MM.1S (cell line): ENCODE data around the gene ITGA8.

ENCODE experiments used
- DNase-seq: peaks from one replicate; pipeline ENCODE4 v3.0.0-alpha.2; 2015
- H2AFZ ChIP-seq: fragments of 300-600 bp; sonication (generic); 2 replicates; pipeline ENCODE4 v1.6.0; 2016; ENCODE audit warnings: antibody characterized with exemption, low read length
- H3F3A ChIP-seq: fragments of 300-600 bp; sonication (generic); 2 replicates; pipeline ENCODE4 v1.6.1; 2016; ENCODE audit warnings: mild to moderate bottlenecking, antibody characterized with exemption, low read length, moderate library complexity, mixed read lengths; ENCODE audit not compliant: insufficient read depth
- H3K27ac ChIP-seq: fragments of 300-600 bp; sonication (generic); 2 replicates; pipeline ENCODE4 v1.5.1; 2016; ENCODE audit warnings: mild to moderate bottlenecking, low read length
- H3K27me3 ChIP-seq: fragments of 300-600 bp; sonication (generic); replicated peaks from 2 replicates; pipeline ENCODE4 v1.6.0; 2016; ENCODE audit warnings: low read length; ENCODE audit not compliant: insufficient read depth
- H3K36me3 ChIP-seq: fragments of 300-600 bp; sonication (generic); replicated peaks from 2 replicates; pipeline ENCODE4 v1.6.1; 2016; ENCODE audit warnings: mild to moderate bottlenecking, low read length, mixed read lengths; ENCODE audit not compliant: insufficient read depth
- H3K4me1 ChIP-seq: fragments of 300-600 bp; sonication (generic); 2 replicates; pipeline ENCODE4 v1.6.1; 2016; ENCODE audit warnings: low read length, mixed read lengths
- H3K4me2 ChIP-seq: fragments of 300-600 bp; sonication (generic); 2 replicates; pipeline ENCODE4 v1.6.0; 2016; ENCODE audit warnings: low read depth, low read length
- H3K4me3 ChIP-seq: fragments of 300-600 bp; sonication (generic); 2 replicates; pipeline ENCODE4 v1.5.1; 2016; ENCODE audit warnings: low read length, mixed read lengths
- H3K79me2 ChIP-seq: fragments of 300-600 bp; sonication (generic); 2 replicates; pipeline ENCODE4 v1.6.1; 2016; ENCODE audit warnings: mixed run types, low read length, mixed read lengths
- H3K9ac ChIP-seq: fragments of 300-600 bp; sonication (generic); 2 replicates; pipeline ENCODE4 v1.6.1; 2016; ENCODE audit warnings: low read length, mixed read lengths
- H3K9me2 ChIP-seq: fragments of 300-600 bp; sonication (generic); replicated peaks from 2 replicates; pipeline ENCODE4 v1.6.1; 2016; ENCODE audit warnings: mild to moderate bottlenecking, low read length, mixed read lengths; ENCODE audit not compliant: insufficient read depth
- H3K9me3 ChIP-seq: fragments of 300-600 bp; sonication (generic); replicated peaks from 2 replicates; pipeline ENCODE4 v1.6.1; 2016; ENCODE audit warnings: mild to moderate bottlenecking, low read length, mixed read lengths; ENCODE audit not compliant: insufficient read depth
- H4K20me1 ChIP-seq: fragments of 300-600 bp; sonication (generic); 2 replicates; pipeline ENCODE4 v1.6.1; 2016; ENCODE audit warnings: mild to moderate bottlenecking, low read length, moderate library complexity, mixed read lengths; ENCODE audit not compliant: insufficient read depth
- EZH2 ChIP-seq: fragments of 300-600 bp; sonication (generic); optimal IDR thresholded peaks from 2 replicates; pipeline ENCODE3; 2017; ENCODE audit warnings: low read depth, mild to moderate bottlenecking, antibody characterized with exemption, low read length, mixed read lengths
- EZH2phosphoT487 ChIP-seq: fragments of 300-600 bp; sonication (generic); IDR thresholded peaks from 2 replicates; pipeline ENCODE4 v1.6.1; 2018; ENCODE audit warnings: antibody characterized with exemption, low read length
- TF ChIP-seq, protein P1 (sequence below): fragments of 300-600 bp; sonication (generic); IDR thresholded peaks from 2 replicates; pipeline ENCODE4 v1.5.1; 2016; ENCODE audit warnings: antibody characterized with exemption, low read length, mixed read lengths

Gene ITGA8

DNA sequence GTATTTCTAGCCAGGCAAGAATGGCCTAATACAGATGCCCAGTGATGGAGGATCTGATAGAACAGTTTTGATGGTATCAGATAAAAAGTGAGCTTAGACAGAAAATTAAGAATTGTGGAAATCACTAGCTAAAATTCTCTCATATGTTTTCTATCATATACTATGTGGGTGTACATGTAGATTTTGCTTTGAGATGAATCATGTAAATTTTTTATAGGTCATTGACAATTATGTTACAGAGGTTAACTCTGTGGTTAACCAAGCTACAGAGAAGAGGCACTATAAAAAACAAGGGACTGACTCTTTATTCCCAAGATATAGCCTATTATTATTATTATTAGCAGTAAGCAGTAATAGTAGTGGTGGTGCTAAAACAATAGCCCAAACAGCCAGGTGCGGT is 156.5 kb downstream of the ITGA8 start:
- no peaks in the 10 kb centered on the region; the same call in 1 of the 2 replicates for H3K4me1 ChIP-seq
- no peak for DNase-seq

DNA sequence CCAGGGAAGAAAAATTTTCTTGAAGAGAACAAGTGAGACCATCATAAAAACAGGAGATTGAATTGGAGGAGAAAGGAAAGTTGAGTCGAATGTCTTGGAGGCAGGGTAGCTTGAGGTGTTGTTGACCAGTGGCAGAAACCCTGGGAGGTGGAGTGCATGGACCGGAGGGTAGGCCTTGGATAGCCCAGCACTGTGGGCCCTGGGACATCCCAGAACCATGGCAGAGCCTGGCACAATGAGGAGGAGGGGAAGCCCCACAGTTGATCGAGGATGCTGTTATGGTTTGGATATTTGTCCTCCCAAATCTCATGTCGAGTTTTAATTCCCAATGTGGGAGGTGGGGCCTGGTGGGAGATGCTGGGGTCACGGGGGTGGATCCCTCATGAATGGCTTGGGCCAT is 157.1 kb downstream of the ITGA8 start:
- no peaks in the 10 kb centered on the region for H3K9me2 ChIP-seq
- H3K9me3 ChIP-seq, result no peaks in the 10 kb centered on the region
- H4K20me1 ChIP-seq, result no peaks in the 10 kb centered on the region
- no peaks in the 10 kb centered on the region for H3K27me3 ChIP-seq
- no peaks in the 10 kb centered on the region for H3K79me2 ChIP-seq
- no peak for DNase-seq
- H3K27ac ChIP-seq, result no peak overlapping the region
- H3K36me3 ChIP-seq, result 0 out of 2 replicates have a peak, but pooled peaks cover 8% of the 10 kb centered on the region
- H3F3A ChIP-seq, result 0 out of 2 replicates have a peak, but pooled peaks cover 2% of the 10 kb centered on the region
- H3K4me3 ChIP-seq, result no peak overlapping the region
- no peak overlapping the region for H3K9ac ChIP-seq
- no peak overlapping the region for H2AFZ ChIP-seq
- TF ChIP-seq, protein P1, sequence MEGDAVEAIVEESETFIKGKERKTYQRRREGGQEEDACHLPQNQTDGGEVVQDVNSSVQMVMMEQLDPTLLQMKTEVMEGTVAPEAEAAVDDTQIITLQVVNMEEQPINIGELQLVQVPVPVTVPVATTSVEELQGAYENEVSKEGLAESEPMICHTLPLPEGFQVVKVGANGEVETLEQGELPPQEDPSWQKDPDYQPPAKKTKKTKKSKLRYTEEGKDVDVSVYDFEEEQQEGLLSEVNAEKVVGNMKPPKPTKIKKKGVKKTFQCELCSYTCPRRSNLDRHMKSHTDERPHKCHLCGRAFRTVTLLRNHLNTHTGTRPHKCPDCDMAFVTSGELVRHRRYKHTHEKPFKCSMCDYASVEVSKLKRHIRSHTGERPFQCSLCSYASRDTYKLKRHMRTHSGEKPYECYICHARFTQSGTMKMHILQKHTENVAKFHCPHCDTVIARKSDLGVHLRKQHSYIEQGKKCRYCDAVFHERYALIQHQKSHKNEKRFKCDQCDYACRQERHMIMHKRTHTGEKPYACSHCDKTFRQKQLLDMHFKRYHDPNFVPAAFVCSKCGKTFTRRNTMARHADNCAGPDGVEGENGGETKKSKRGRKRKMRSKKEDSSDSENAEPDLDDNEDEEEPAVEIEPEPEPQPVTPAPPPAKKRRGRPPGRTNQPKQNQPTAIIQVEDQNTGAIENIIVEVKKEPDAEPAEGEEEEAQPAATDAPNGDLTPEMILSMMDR, result no peak
- TF ChIP-seq EZH2 (no peak), EZH2phosphoT487 (no peak)
- no peaks in the 10 kb centered on the region; the same call in 1 of the 2 replicates for H3K4me1 ChIP-seq
- H3K4me2 ChIP-seq, result no peak overlapping the region

More for the DNA sequence above, 156.5 kb downstream of the ITGA8 start:
- Histone ChIP-seq H2AFZ (no peak overlapping the region), H3K27ac (no peak overlapping the region), H3K9ac (no peak overlapping the region), H3K27me3 (no peaks in the 10 kb centered on the region), H4K20me1 (no peaks in the 10 kb centered on the region), H3K9me3 (no peaks in the 10 kb centered on the region), H3K79me2 (no peaks in the 10 kb centered on the region), H3F3A (0 out of 2 replicates have a peak, but pooled peaks cover 2% of the 10 kb centered on the region), H3K36me3 (0 out of 2 replicates have a peak, but pooled peaks cover 8% of the 10 kb centered on the region), H3K4me2 (no peak overlapping the region), H3K9me2 (no peaks in the 10 kb centered on the region), H3K4me3 (no peak overlapping the region)
- no peak for TF ChIP-seq EZH2phosphoT487
- TF ChIP-seq EZH2, result no peak
- TF ChIP-seq, protein P1, result no peak

DNA sequence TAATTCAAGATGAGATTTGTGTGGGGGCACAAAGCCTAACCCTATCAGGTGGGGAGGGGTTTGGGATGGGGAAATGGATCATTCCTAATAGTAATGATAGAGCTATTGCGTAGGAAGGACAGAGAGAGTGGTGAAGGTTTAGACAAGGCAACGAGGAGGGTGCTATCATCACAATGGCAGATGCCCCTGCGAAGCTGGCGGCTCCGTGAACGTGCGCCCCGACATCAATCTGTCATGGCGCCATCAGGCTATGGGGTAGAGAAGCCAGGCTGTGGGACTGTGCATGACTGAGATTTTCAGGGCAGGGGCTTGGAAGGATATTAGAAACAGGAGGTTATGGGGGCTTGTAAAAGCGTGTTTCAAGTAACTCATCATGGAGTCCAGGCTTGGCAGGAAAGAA is 157.6 kb downstream of the ITGA8 start:
- no peaks in the 10 kb centered on the region; the same call in 1 of the 2 replicates for H3K4me1 ChIP-seq
- no peaks in the 10 kb centered on the region for H3K79me2 ChIP-seq
- H3K9me3 ChIP-seq, result no peaks in the 10 kb centered on the region
- no peak overlapping the region for H3K27ac ChIP-seq
- no peak for DNase-seq
- no peak overlapping the region for H3K4me2 ChIP-seq
- TF ChIP-seq, protein P1, result no peak
- TF ChIP-seq EZH2, result no peak
- TF ChIP-seq EZH2phosphoT487, result no peak
- no peaks in the 10 kb centered on the region for H3K27me3 ChIP-seq
- H2AFZ ChIP-seq, result no peak overlapping the region
- 0 out of 2 replicates have a peak, but pooled peaks cover 8% of the 10 kb centered on the region for H3K36me3 ChIP-seq
- no peaks in the 10 kb centered on the region for H3K9me2 ChIP-seq
- no peak overlapping the region for H3K9ac ChIP-seq
- no peaks in the 10 kb centered on the region for H4K20me1 ChIP-seq
- no peak overlapping the region for H3K4me3 ChIP-seq
- 0 out of 2 replicates have a peak, but pooled peaks cover 2% of the 10 kb centered on the region for H3F3A ChIP-seq
